ENCODE results near the gene TSPAN12. TPM values are rescaled to one million over a fixed set of nuclear protein-coding genes. Genes with fewer than 3 reads are reported as not detected.
"Not testable (repeated sequence)": the region's sequence is repeated elsewhere in the genome, so short reads cannot be mapped to it uniquely, and the experiment has no call there.

The TSPAN12 gene
- not detected for total RNA-seq

DNA sequence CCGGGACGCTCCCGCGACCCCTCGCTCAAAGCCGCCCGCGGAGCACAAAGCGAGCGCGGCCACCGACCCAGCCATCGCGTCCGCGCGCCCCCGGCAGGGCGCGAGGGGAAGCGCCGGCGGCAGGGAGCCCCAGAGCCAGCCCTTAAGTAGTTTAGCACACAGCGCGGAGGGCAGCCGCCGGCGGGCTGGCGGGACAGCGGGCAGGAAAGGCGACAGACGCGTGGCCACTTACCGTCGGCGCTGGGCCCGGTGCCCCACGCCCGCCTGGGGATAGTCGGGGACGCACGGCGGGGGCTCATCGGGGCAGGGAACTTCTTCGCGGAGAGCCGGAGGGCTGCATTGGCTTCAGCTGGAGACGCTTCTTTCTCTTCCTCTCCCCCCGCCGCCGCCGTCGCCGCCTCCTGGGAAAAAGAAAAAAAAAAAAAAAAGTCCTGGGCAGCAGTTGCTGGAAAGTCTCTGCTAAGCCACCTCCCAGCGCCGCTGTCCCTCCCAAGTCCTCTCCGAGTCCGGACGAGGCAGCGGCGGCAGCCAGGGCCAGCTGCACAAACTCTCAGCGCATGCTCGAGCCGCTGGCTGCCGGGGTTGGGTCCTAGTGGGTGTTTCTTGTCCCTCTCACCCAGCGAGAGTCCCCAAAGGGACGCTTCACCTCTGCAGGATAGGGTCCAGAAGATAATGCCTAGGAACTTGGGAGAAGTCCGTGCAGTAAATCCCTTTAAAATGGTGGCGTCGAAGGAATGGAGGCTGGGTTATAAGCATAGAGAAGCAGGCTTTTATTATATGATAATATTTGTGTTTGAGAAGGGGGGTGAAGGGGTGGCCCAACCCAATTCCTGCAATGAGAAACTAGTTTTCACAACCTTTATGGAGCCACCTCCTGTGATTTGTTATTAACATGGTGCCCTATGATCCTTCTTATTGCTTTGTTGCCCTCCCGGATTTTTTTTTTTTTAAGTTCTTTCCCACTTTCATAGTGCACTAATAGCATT, at the start of gene TSPAN12:
Gene TSPAN12 (minus strand): TSS at position 557 of the 986 bp plus-strand sequence. CDS start 1,381 bp downstream, outside the sequence.
- ChIA-PET CTCF (interaction anchor here (0.7 to 1.2 kb wide), 5 partner anchors 9 to 249 kb away, joined by 3 to 6 read pairs (median 3); no protein-coding TSS in a partner anchor), POLR2A (no interaction called here)
- Mint-ChIP-seq H3K36me3 (ENCODE audit: low read depth) (no peaks in the 10 kb centered on the region), H3K27me3 (peaks cover 56% of the 10 kb centered on the region), H3K4me3 (peak within 1 kb of the TSS; percentile 73), H3K4me1 (peaks cover 11% of the 10 kb centered on the region), H3K9me3 (no peaks in the 10 kb centered on the region), H3K27ac (no peak within 1 kb of the TSS)
- DNase-seq, result peak; percentile 55

DNA sequence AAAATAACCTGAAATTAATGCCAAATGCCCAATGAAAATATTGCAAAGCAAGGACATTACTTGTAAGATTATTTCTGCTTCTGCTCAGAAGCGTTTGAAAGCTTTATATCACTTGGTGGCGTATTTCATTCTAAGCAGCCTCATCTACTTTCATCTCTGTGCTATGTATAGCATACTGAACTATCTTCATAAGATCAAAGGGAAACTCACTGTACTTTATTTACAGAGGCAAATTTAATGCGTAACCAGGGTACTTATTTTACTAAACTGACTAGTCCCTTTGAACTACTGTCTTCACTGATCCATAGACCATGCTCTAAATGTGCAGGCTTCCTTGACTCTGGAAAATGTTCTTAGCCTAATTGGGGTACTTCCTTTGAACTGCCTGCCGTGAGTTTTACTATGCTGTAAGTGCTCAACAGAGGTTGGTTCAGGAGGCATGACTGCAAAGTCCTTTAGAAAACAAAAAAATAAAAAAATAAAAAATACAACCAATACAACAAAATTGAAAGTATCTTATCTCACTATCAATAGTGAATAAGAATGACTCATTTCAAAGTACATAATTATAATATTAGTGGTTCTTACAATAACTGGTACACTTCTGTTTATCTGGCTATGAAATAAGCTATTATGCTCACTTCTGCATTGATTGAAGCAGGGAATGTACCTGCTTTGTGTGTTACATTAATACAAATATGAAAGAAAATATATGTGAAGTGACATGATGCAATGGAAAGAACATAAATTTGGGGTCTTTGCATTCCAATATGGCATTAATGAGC, 41.0 kb upstream of the TSPAN12 start:
- no peak for DNase-seq
- Mint-ChIP-seq H3K4me1 (no peaks in the 10 kb centered on the region), H3K9me3 (peaks cover 5% of the 10 kb centered on the region), H3K27ac (no peak overlapping the region), H3K36me3 (ENCODE audit: low read depth) (no peaks in the 10 kb centered on the region), H3K4me3 (no peak overlapping the region), H3K27me3 (peaks cover 5% of the 10 kb centered on the region)
- ChIA-PET POLR2A (no interaction called here), CTCF (no interaction called here)

DNA sequence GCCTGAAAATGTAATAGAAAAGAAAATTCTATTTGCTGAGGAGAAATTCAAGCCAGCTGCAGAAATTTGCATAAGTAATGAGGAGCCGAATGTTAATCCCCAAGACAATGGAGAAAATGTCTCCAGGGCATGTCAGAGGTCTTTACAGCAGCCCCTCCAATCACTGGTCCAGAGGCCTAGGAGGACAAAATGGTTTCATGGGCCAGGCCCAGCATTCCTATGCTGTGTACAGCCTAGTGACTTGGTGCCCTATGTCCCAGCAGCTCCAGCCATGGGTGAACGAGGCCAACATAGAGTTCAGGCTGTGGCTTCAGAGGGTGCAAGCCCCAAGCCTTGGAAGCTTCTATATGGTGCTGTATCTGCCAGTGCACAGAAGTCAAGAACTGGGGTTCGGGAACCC, 37.3 kb upstream of the TSPAN12 start:
- H3K9me3 Mint-ChIP-seq; H3K27me3 Mint-ChIP-seq; DNase-seq; H3K36me3 Mint-ChIP-seq (ENCODE audit: low read depth); CTCF ChIA-PET; POLR2A ChIA-PET; H3K4me3 Mint-ChIP-seq; H3K4me1 Mint-ChIP-seq; H3K27ac Mint-ChIP-seq: not testable (repeated sequence)

- DNase-seq; H3K9me3 Mint-ChIP-seq; CTCF ChIA-PET; POLR2A ChIA-PET; H3K4me3 Mint-ChIP-seq; H3K4me1 Mint-ChIP-seq; H3K36me3 Mint-ChIP-seq (ENCODE audit: low read depth); H3K27me3 Mint-ChIP-seq; H3K27ac Mint-ChIP-seq: not testable (repeated sequence)
Measured at GRCh38 chr7:120885602-120886001, 27.7 kb upstream of the TSPAN12 start.

- ChIA-PET POLR2A (no interaction called here), CTCF (no interaction called here)
- H3K4me3 Mint-ChIP-seq, result no peak overlapping the region
- H3K4me1 Mint-ChIP-seq, result no peaks in the 10 kb centered on the region
- H3K27me3 Mint-ChIP-seq, result peaks cover 24% of the 10 kb centered on the region
- no peaks in the 10 kb centered on the region for H3K9me3 Mint-ChIP-seq
- no peaks in the 10 kb centered on the region for H3K36me3 Mint-ChIP-seq (ENCODE audit: low read depth)
- H3K27ac Mint-ChIP-seq, result no peak overlapping the region
- DNase-seq, result no peak
Measured at GRCh38 chr7:120877701-120878100, 19.8 kb upstream of the TSPAN12 start.

DNA sequence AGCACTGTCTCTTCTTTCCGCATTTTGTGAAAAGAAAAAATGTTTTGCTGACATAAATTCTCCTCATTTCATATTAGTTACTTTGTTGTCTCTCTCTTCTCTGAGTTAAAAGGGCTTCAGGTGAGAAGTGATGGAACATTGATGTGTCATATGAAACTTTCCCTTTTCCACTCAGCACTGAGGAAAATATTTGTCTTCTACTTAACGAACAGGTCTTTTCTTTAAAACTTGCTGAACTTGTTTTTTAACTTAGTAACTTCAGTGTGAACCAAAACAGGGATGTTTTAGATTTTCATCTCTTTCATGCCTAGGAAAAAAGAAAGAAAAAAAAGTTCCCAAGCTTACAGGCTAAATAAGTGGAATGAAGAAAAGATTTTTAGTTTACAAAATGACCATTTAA, 19.0 kb upstream of the TSPAN12 start:
- Mint-ChIP-seq H3K36me3 (ENCODE audit: low read depth) (no peaks in the 10 kb centered on the region), H3K27ac (no peak overlapping the region), H3K4me3 (no peak overlapping the region), H3K9me3 (no peaks in the 10 kb centered on the region), H3K27me3 (peaks cover 29% of the 10 kb centered on the region), H3K4me1 (no peaks in the 10 kb centered on the region)
- no peak for DNase-seq
- ChIA-PET CTCF (no interaction called here), POLR2A (no interaction called here)

- H3K27me3 Mint-ChIP-seq, result peaks cover 39% of the 10 kb centered on the region
- CTCF ChIA-PET, result no interaction called here
- no peaks in the 10 kb centered on the region for H3K9me3 Mint-ChIP-seq
- no peak overlapping the region for H3K27ac Mint-ChIP-seq
- no peak overlapping the region for H3K4me3 Mint-ChIP-seq
- no peaks in the 10 kb centered on the region for H3K4me1 Mint-ChIP-seq
- H3K36me3 Mint-ChIP-seq (ENCODE audit: low read depth), result no peaks in the 10 kb centered on the region
- DNase-seq, result no peak
- POLR2A ChIA-PET, result no interaction called here
Measured at GRCh38 chr7:120874722-120875121, 16.8 kb upstream of the TSPAN12 start.

DNA sequence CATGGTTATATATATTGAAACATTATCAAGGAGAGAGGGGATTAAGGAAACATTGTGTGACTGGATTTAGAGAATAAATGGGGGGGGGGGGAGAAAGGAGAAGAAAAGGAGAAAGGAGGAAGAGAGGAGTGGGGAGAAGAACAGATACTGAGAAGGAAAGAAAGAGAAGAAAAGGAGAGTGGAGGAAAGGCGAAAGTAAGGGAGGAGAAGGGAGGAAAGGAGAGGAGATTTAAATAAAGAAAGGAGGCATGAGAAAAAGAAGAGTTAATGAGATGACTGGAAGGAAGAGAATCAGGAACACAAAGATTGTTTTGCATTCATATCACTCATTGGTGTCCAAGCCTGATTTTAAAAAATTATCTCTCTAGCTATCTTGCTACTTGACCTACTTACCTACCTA, 16.1 kb upstream of the TSPAN12 start:
- no peaks in the 10 kb centered on the region for H3K4me1 Mint-ChIP-seq
- no peak for DNase-seq
- H3K9me3 Mint-ChIP-seq, result no peaks in the 10 kb centered on the region
- no peak overlapping the region for H3K4me3 Mint-ChIP-seq
- H3K36me3 Mint-ChIP-seq (ENCODE audit: low read depth), result no peaks in the 10 kb centered on the region
- POLR2A ChIA-PET, result no interaction called here
- CTCF ChIA-PET, result no interaction called here
- peaks cover 40% of the 10 kb centered on the region for H3K27me3 Mint-ChIP-seq
- H3K27ac Mint-ChIP-seq, result no peak overlapping the region

GRCh38 chr7:120873401-120873800, 15.5 kb upstream of the TSPAN12 start:
- H3K4me1 Mint-ChIP-seq, result no peaks in the 10 kb centered on the region
- CTCF ChIA-PET, result no interaction called here

DNA sequence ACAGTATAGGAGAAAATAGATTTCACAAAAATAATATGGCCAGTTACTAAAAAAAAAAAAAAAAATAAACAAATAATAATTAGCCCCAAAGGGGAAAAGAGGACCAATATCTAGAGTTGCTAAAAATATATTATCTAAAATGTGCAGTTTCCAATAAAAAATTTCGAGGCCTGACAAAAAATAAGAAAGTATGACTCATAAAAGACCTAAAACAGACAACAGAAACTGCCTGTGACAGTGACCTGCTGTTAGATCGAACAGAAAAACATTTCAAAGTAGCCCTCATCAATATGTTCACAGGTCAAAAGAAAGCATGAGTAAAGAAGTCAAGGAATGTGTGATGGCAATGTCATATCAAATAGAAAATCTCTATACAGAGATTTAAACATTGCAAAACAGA, 11.8 kb upstream of the TSPAN12 start:
- Mint-ChIP-seq H3K27me3 (peaks cover 31% of the 10 kb centered on the region), H3K27ac (no peak overlapping the region), H3K36me3 (ENCODE audit: low read depth) (no peaks in the 10 kb centered on the region), H3K4me3 (no peak overlapping the region), H3K4me1 (no peaks in the 10 kb centered on the region), H3K9me3 (no peaks in the 10 kb centered on the region)
- no peak for DNase-seq
- POLR2A ChIA-PET, result no interaction called here
- CTCF ChIA-PET, result no interaction called here

More at GRCh38 chr7:120873401-120873800, 15.5 kb upstream of the TSPAN12 start:
- no peaks in the 10 kb centered on the region for H3K9me3 Mint-ChIP-seq
- H3K27me3 Mint-ChIP-seq, result peaks cover 38% of the 10 kb centered on the region
- no peak for DNase-seq
- no peak overlapping the region for H3K27ac Mint-ChIP-seq
- no peak overlapping the region for H3K4me3 Mint-ChIP-seq
- POLR2A ChIA-PET, result no interaction called here
- H3K36me3 Mint-ChIP-seq (ENCODE audit: low read depth), result no peaks in the 10 kb centered on the region

- ChIA-PET CTCF (no interaction called here), POLR2A (interaction anchor here (0.6 kb wide), 1 partner anchor 112 kb away, joined by 3 read pairs; no protein-coding TSS in a partner anchor)
- Mint-ChIP-seq H3K4me3 (no peak overlapping the region), H3K9me3 (no peaks in the 10 kb centered on the region), H3K27me3 (peaks cover 36% of the 10 kb centered on the region), H3K27ac (no peak overlapping the region), H3K36me3 (ENCODE audit: low read depth) (no peaks in the 10 kb centered on the region), H3K4me1 (no peaks in the 10 kb centered on the region)
- DNase-seq, result no peak
Measured at GRCh38 chr7:120867932-120868331, 10.0 kb upstream of the TSPAN12 start.

DNA sequence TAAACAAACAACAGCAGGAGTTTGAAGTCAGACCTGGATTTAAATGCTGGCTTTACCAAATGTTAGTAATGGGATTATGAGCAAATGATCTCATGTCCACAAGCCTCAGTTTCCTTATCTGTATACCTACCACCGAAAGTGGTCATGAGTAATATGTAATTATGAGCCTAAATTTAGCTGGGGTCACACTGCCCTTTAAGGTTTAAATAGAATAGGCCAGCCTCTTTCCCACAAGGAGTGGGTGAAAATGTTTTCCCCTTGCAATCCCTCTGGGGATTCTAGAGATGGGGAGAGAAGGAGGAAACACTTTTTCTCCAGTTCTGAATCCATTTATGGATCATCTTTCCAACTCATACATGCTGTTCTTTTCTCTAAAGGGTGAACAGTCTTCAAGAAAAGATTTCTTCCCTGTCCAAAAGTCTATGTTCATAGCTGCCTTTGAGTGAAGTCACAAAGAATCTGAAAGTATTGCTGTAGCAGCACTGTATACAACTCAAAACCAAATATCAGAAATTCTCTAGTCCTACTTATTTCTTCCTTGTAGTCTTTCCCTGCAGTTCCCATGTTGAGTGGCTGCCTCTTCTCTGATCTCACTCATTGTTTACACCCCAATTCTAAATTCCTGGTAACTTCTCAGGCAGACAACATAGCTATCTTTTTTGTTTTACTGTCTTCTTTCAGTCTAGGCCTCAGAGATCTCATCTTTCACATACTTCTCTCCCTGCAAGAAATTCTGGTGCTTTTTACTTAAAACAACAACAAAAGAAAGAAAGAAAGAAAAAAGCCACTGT, 7.4 kb upstream of the TSPAN12 start:
- no peaks in the 10 kb centered on the region for H3K9me3 Mint-ChIP-seq
- peaks cover 34% of the 10 kb centered on the region for H3K27me3 Mint-ChIP-seq
- no peak overlapping the region for H3K27ac Mint-ChIP-seq
- H3K4me1 Mint-ChIP-seq, result no peaks in the 10 kb centered on the region
- ChIA-PET CTCF (no interaction called here), POLR2A (no interaction called here)
- DNase-seq, result no peak
- no peak overlapping the region for H3K4me3 Mint-ChIP-seq
- no peaks in the 10 kb centered on the region for H3K36me3 Mint-ChIP-seq (ENCODE audit: low read depth)

Data from activated CD4-positive, alpha-beta memory T cell treated with anti-CD3 and anti-CD28 coated beads, Interleukin-2, amount 10 ng/mL, durations not matched to agents 7 days and 5 days (primary cell).